ENCODE results near the gene HEXA. TPM values are rescaled to one million over a fixed set of nuclear protein-coding genes. Genes with fewer than 3 reads are reported as not detected.

The HEXA gene
- total RNA-seq, 1 donor from 2014 or later = 91.3 TPM

DNA sequence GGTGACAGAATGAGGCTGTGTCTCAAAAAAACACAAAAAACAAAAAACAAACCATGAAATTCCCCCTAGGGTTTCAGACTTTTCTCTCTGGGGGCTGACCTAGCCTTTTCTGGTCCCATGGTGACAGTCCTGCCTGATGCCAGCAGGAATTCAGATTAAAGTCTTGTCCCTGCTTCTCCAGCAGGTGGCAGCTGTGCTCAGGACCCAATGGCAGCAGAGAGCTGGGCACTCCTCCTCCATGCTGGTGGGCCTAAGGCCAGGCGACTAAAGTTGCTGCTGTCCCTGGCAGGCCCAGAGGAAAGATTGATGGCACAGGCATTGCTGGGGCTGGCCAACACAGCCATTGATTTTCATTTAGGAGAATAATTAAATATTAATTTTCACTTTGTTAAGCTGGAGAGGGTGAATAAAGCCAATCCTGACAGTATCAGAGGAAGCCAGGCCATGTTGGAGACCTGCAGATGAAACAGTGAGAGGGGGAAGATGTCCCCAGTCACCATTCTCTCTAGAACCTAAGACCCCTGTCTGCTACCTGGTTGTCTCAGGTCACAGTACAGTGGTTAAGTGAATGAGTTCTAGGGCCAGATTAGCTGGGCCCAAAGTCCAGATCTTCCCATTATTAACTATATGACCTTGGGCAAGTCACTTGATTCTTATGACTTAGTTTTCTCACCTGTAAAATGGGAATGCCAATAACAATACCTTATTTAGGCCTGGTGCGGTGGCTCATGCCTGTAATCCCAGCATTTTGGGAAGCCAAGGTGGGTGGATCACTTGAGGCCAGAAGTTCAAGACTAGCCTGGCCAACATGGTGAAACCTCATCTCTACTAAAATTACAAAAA, 63.0 kb downstream of the HEXA start:
- no peaks in the 10 kb centered on the region for H3K36me3 Mint-ChIP-seq
- no peak overlapping the region for H3K27ac Mint-ChIP-seq
- H3K4me3 Mint-ChIP-seq = no peak overlapping the region
- peak; percentile 67 for DNase-seq (ENCODE audit: extremely low spot score, unreplicated experiment)
- TF ChIP-seq, protein P1, sequence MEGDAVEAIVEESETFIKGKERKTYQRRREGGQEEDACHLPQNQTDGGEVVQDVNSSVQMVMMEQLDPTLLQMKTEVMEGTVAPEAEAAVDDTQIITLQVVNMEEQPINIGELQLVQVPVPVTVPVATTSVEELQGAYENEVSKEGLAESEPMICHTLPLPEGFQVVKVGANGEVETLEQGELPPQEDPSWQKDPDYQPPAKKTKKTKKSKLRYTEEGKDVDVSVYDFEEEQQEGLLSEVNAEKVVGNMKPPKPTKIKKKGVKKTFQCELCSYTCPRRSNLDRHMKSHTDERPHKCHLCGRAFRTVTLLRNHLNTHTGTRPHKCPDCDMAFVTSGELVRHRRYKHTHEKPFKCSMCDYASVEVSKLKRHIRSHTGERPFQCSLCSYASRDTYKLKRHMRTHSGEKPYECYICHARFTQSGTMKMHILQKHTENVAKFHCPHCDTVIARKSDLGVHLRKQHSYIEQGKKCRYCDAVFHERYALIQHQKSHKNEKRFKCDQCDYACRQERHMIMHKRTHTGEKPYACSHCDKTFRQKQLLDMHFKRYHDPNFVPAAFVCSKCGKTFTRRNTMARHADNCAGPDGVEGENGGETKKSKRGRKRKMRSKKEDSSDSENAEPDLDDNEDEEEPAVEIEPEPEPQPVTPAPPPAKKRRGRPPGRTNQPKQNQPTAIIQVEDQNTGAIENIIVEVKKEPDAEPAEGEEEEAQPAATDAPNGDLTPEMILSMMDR (conservative IDR thresholded peaks at IDR 0.05) = peak; percentile 82
- no peaks in the 10 kb centered on the region for H3K9me3 Mint-ChIP-seq
- H3K27me3 Mint-ChIP-seq = peaks cover 39% of the 10 kb centered on the region
- no peaks in the 10 kb centered on the region for H3K4me1 Mint-ChIP-seq (ENCODE audit: unreplicated experiment)

DNA sequence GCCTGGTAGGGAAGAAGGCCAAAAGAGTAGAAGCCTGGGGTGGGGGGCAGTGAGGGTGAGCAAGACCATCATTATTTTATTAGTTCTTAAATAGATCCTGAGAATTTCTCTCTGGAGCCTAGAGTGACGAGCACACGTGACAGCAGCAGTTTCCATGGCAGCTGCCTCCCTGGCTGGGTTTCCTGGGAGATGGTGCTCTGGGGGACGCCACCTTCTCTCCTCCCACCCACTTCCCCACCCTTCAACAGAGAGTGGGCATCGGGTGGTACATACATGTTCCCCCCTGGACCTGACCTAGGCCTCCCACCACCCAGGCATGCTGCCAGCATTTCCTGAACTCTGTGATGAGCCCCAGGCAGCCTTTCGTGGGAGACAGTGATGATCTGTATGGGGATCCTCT, 68.8 kb downstream of the HEXA start:
- Mint-ChIP-seq H3K27me3 (peaks cover 37% of the 10 kb centered on the region), H3K9me3 (no peaks in the 10 kb centered on the region), H3K4me3 (no peak overlapping the region), H3K27ac (no peak overlapping the region), H3K36me3 (no peaks in the 10 kb centered on the region), H3K4me1 (ENCODE audit: unreplicated experiment) (no peaks in the 10 kb centered on the region)
- TF ChIP-seq, protein P1 (conservative IDR thresholded peaks at IDR 0.05) = no peak
- DNase-seq (ENCODE audit: extremely low spot score, unreplicated experiment) = no peak

DNA sequence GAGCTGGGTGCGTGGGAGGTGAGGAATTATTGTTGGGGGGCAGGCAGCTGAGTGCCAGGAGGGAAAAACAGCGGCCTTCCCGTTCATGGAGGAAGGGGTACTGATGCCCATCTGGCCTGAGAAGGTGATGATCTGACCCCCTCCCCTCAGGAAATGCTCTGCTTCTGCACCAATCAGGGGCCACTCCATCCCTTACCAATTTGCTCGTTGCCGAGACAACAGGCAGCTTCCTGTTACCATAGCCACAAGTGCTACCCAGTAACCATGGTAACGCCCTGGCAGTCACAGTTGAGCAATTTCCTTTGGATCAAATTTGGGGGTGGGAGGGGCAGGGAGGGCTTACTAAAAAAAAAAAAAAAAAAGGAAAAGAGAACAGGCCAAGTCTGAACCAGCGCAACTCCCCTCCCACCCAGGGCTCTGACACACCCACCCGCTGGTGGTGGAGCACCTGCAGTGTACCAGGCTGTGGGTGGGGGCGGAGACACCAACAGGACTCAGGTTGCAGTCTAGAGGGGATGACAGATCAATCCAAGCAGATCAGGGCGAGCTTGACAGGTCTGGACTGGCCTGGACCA, 69.5 kb downstream of the HEXA start:
- Mint-ChIP-seq H3K9me3 (no peaks in the 10 kb centered on the region), H3K4me1 (ENCODE audit: unreplicated experiment) (no peaks in the 10 kb centered on the region), H3K27me3 (peaks cover 35% of the 10 kb centered on the region), H3K4me3 (no peak overlapping the region), H3K36me3 (no peaks in the 10 kb centered on the region), H3K27ac (no peak overlapping the region)
- DNase-seq (ENCODE audit: extremely low spot score, unreplicated experiment) = no peak
- TF ChIP-seq, protein P1 (conservative IDR thresholded peaks at IDR 0.05) = no peak

DNA sequence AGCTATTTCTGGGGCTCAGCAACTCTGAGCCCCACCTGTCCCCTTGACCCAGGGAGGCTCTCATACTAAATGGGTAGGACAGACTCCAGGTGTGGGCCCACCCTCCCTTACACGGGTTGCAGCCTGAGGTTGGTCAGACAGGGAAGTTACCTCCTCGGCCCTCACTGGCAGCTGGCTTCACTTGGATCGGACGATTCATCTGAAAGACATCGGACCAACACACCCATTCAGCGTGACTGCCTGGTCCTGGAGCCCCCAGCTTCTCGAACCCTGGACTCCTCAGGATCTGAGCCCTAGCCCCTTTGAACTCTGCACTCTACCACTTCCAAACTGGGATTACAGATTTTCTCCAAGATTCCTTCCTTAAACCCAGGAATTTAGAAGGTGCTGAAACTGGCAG, 71.2 kb downstream of the HEXA start:
- H3K9me3 Mint-ChIP-seq = no peaks in the 10 kb centered on the region
- H3K4me1 Mint-ChIP-seq (ENCODE audit: unreplicated experiment) = no peaks in the 10 kb centered on the region
- H3K4me3 Mint-ChIP-seq = no peak overlapping the region
- no peak for DNase-seq (ENCODE audit: extremely low spot score, unreplicated experiment)
- peaks cover 26% of the 10 kb centered on the region for H3K27me3 Mint-ChIP-seq
- H3K27ac Mint-ChIP-seq = no peak overlapping the region
- TF ChIP-seq, protein P1 (conservative IDR thresholded peaks at IDR 0.05) = no peak
- no peaks in the 10 kb centered on the region for H3K36me3 Mint-ChIP-seq

DNA sequence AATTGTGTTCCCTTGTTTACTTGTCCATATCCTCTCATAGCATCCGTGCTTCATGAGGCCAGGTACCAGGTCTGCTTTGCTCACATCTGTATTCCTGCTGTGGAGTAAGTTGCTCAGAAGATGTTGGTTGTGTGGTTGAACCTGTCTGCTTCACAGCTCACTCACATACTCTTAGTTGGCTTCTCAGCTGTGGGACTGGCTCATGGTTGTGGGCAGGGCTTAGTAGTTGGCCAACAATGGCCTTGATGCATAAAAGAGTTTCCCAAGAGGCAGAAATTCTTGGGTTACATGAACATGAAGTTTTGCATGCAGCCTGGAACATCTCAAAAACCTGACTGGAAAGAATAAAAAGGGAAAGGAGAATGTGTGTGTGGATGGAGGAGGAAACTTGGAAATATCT, 72.9 kb downstream of the HEXA start:
- DNase-seq (ENCODE audit: extremely low spot score, unreplicated experiment) = no peak

More for the DNA sequence above, 72.9 kb downstream of the HEXA start:
- Mint-ChIP-seq H3K4me1 (ENCODE audit: unreplicated experiment) (no peaks in the 10 kb centered on the region), H3K27ac (no peak overlapping the region), H3K9me3 (no peaks in the 10 kb centered on the region), H3K36me3 (no peaks in the 10 kb centered on the region), H3K4me3 (no peak overlapping the region), H3K27me3 (peaks cover 22% of the 10 kb centered on the region)
- TF ChIP-seq, protein P1 (conservative IDR thresholded peaks at IDR 0.05) = no peak

Other genes with a start within 250 kb of the HEXA start
- gene GRAMD2A, start 178.2 kb downstream of the HEXA start, total RNA-seq (ENCODE audit: low replicate concordance) = 6.0 and 15.5 TPM in 2 replicates
- 597 and 663 TPM in 2 replicates for gene PKM, start 144.8 kb downstream of the HEXA start, total RNA-seq (ENCODE audit: low replicate concordance)
- gene PARP6, start 103.5 kb downstream of the HEXA start, total RNA-seq (ENCODE audit: low replicate concordance) = 74.6 and 97.5 TPM in 2 replicates
- 0.45 and 1.9 TPM in 2 replicates for gene CELF6, start 55.9 kb downstream of the HEXA start, total RNA-seq (ENCODE audit: low replicate concordance)
- not detected in 2 replicates for gene TMEM202, start 22.3 kb upstream of the HEXA start, total RNA-seq (ENCODE audit: low replicate concordance)
- 172 and 199 TPM in 2 replicates for gene ARIH1, start 98.3 kb upstream of the HEXA start, total RNA-seq (ENCODE audit: low replicate concordance)